GM21619 (cell line): ENCODE measurements around the gene AMBRA1.

Experiments used
- ATAC-seq: cut with Tn5 transposase; IDR thresholded peaks from one replicate; pipeline ENCODE4 v1.9.1; 2021; ENCODE audit not compliant: unreplicated experiment

Gene AMBRA1

DNA sequence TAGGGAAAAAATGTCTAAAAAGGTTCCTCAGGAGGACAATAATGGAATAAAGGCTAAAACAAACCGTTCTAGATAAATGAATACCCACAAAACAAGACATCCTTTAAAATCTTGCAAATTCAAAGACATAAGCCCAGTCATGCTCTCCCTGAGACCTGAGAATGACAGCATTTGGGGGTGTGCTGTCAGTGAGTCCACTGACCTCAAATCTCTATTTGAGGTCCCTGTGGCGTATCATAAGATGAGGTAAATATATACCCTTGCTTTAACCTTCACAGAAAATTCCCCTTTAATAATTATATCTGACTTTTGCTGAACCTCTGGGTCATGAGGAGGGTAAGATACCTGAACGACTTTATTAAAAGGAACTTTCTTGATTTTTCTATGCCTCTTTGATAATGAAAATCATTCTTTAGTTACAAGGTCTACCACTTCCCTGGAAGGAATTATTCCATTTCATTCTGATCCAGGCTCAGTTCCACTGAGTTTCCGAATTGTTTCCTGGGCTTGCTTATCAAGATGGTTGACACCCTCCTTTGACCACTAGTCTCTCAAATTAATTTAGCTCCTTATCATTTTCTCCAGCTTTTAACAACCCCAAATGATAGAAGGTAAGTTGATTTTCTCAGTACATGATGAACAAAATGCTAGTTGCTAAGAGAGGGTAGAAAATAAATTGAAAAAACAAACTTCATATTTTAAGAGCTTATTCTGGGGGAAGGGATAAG lies 148.5 kb downstream of the AMBRA1 start:
- no peak for ATAC-seq

DNA sequence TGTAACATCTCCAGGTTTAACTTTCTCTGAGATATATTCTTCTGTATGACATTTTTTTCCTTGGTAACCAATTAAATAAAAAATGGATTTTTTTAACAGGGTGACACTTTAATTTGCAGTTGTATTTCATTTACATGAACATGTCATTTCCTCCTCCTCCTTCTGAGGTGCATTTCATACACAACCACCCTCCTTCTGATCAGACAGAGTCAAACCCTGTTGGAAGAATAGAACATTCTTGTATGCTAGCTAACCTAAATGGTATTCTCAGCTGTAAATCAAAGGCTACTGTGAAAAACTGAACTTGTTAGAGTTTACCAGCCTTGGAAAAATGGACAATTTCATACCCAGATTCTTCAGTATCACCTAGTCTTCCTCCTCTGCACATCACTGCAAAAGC lies 149.5 kb downstream of the AMBRA1 start:
- ATAC-seq, result no peak

GRCh38 chr11:46438211-46438610 lies 155.6 kb downstream of the AMBRA1 start:
- ATAC-seq, result no peak

DNA sequence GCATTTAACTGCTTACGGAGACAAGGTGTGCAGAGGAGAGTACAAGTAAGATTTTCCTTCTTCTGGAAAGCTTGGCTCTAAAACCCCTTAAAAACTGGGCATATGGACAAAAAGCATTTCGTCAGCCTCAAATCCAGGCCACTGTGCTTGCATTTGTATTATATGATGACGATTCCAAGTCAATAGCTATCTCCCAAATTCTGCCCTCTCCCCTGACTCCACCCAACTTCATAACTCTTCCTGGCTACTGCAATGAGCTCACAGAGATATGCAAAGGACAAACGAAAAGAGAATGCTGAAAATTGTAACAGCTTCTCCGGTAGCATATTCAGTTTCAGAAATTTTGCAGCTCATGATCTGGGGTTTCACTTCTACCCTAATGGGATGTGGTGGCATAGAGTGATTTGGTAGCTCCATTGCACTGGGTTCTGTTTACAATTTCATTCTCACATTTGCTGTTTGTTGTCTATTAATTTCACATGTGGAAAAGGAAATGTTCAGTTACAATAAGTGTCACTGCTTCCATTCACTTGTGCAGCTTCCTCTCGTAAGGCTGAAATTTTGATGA lies 156.6 kb downstream of the AMBRA1 start:
- no peak for ATAC-seq

- ATAC-seq, result no peak
These were observed 157.7 kb downstream of the AMBRA1 start for GRCh38 chr11:46436113-46436512.

GRCh38 chr11:46435679-46436078 lies 158.1 kb downstream of the AMBRA1 start:
- no peak for ATAC-seq

DNA sequence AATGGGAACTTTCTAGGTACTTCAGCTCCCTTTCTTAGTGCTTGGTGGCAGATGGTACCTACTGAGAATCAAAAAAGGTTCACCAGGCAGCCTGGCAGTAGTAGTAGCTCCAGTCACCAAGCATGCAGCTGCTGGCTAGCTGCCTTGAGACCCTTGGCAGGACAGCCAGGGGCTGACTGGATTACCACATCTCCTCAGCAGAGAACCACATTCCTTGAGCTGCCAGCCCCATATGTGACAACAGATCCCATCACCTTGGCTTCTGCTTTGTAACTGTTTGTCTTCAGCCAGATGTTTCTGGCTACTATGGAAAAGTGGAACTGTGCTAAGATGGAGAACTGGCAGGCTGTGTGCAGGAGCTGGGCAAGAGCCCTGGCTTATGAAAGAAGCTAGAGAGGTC lies 162.6 kb downstream of the AMBRA1 start:
- ATAC-seq, result no peak

DNA sequence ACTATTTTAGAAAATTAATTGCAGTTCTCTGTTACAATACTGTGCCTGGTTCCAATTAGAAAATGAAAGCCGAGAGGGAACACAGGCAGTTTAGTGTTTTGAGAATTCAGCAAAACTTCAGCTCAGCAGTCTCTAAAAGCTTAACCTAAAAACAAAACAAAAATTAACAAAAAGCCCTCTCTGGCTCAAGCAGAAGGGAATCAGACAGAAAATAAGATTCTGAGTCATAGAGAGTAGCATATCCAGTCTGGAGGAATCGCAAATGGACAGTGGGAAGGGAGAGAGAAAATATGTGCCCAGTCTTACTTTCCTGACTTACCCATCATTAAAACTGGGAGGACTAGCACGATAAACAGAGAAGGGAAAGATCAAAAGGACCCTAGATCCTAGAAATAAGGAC lies 164.1 kb downstream of the AMBRA1 start:
- no peak for ATAC-seq

GRCh38 chr11:46427364-46427763 lies 166.5 kb downstream of the AMBRA1 start:
- ATAC-seq, result no peak

- no peak for ATAC-seq
These were observed 167.4 kb downstream of the AMBRA1 start for GRCh38 chr11:46426233-46426991.

GRCh38 chr11:46422588-46422987 lies 171.2 kb downstream of the AMBRA1 start:
- no peak for ATAC-seq

DNA sequence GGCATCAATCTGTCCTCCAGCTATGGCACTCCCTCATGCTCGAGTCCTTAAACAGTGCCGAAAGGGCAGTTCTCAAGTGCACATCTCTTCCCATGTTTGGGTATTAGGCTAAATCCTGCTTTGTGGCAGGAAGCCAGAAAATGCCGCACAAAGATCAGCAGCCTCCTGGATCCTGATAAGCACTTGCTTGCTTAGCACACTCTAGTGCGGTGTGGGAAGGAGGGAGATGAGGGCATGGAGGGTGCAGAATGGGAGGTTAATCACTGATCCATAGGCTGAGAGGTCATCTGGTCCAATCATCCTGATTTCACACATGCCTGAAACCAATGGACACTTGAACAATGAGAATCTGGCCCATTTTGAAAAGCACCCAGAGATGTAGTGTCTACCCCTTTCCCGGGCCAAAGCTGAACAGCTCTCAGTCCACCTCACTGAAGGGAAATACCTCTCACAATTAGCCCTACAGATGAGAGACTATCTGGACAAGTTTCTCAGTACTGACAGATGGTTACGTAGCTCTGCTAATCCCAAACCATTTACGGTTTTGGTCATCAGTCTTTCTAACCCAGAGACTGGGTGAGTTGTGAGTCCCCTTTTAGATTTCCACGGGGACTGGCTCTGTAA lies 172.5 kb downstream of the AMBRA1 start:
- ATAC-seq, result no peak

- ATAC-seq, result no peak
These were observed 173.3 kb downstream of the AMBRA1 start for GRCh38 chr11:46420513-46420912.

GRCh38 chr11:46418751-46419150 lies 175.1 kb downstream of the AMBRA1 start:
- no peak for ATAC-seq

DNA sequence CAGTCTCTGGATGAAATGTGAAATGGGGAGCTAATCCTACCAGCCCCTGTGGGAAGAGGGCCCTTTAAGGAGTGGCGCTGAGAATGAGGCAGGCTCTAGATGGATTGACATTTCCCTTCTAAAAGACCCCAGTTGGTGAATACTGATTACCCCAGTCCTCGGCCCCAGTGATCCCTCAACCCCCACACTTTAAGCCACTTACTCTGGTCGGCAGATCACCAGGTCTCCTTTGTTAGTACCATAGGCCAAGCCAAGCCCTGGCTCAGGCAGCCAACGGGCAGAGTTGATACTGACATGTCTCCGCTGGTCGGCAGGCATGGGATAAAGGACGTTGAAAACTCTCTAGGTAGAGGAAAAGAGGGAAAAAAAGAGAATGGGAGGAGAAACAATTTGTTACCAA lies 176.1 kb downstream of the AMBRA1 start:
- ATAC-seq, result no peak

GRCh38 chr11:46414879-46415278 lies 178.9 kb downstream of the AMBRA1 start:
- ATAC-seq, result no peak

DNA sequence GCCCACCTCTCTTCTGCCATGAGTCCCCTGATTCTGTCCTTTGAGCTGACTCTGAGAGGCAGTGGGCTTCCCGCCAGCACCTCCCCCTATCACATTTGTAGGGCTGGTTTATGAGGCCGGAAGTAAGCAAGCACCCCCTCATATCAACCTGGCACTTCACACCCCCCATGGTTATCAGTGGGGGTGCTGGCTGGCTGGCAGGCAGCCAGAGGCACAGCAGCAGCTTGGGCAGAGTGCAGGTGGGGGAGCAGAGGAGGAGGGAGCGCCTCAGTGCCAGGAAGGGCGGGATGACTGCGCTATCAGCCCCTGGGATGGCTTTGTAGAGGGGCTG lies 179.4 kb downstream of the AMBRA1 start:
- no peak for ATAC-seq

DNA sequence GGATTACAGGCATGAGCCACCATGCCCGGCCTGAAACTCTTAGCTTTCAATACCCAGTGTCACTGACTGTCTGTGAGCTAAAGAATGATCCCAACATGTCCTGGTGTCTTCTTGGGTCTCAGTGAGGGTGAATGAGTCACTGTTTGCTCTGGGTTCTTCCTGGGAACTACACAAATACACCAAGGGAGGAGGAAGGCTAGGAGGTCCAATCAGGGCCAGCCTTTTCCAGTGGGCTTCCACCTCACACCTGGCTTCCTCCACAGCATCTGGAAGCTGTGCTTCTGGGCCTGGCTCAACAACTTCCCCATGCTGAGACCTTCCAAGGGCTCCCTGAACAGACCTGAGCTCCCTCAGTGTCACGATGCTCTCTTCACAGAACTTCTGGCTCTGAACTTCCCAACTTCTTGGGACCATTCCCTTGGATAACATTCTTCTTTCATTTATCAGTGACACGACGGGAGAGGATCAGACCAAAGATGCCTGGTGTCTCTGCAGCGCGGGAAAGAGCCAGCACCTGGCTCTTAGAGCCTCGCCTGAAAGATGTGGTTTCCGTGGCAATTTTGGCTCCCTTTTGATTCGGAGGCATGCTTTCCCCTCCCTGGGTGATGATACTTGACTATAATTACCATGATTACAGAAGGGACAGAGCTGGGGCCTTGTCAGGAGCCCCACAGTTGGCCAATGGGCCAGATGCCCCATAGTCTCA lies 179.9 kb downstream of the AMBRA1 start:
- no peak for ATAC-seq

DNA sequence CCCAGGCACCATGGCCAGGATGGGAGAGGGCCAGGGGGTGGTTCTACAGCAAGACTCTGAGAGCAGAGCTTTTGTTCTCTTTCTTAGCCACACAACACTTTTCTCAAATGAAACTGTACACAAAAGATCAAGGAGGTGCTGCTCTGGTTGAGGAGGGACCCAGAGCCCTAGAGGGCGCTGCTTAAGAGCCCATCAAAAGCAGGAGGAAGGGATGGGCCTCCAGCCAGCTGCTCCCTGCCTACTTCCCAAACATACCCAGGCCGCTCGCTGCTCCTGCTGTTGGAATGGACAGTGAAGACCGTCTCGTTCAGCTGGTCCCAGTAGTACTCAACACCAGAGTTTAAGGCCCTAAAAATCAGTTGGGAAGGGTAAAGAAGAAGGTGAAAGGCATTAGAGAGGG lies 183.8 kb downstream of the AMBRA1 start:
- no peak for ATAC-seq

GRCh38 chr11:46408407-46408986 lies 185.3 kb downstream of the AMBRA1 start:
- ATAC-seq, result no peak

GRCh38 chr11:46407635-46408034 lies 186.2 kb downstream of the AMBRA1 start:
- no peak for ATAC-seq
